Activated B cell treated with CpG ODN at 0.5 μM for 24 hours (primary cell): ENCODE data around the gene BTD. TPM values are rescaled to one million over a fixed set of nuclear protein-coding genes. Genes with fewer than 3 reads are reported as not detected.
A peak's percentile ranks its signal among the peaks of the same experiment; 100 is the strongest.

Source experiments
- ATAC-seq: fragments of 200-7000 bp; cut with Tn5 transposase; one replicate; pipeline ENCODE4 v1.10.0; 2021; ENCODE audit warnings: low read depth, mild to moderate bottlenecking, moderate library complexity
- CTCF ChIA-PET: fragments of 350-600 bp; sonication (Branson Sonifier 250); formaldehyde crosslinking; loops from one replicate; lab custom pipeline; 2021; ENCODE audit warnings: antibody characterized with exemption; lab: Charles Lee
- POLR2A ChIA-PET: fragments of 350-600 bp; sonication (Branson Sonifier 250); formaldehyde crosslinking; loops from one replicate; lab custom pipeline; 2021; ENCODE audit warnings: antibody characterized with exemption; lab: Charles Lee
- DNase-seq: peaks from one replicate; pipeline ENCODE4 v3.0.0; 2022
- H3K27ac Mint-ChIP-seq: one replicate; pipeline ENCODE4 v1.8.0; 2020; ENCODE audit warnings: mixed read lengths
- H3K27me3 Mint-ChIP-seq: one replicate; pipeline ENCODE4 v1.8.0; 2021; ENCODE audit warnings: mixed read lengths
- H3K36me3 Mint-ChIP-seq: one replicate; pipeline ENCODE4 v1.8.0; 2021; ENCODE audit warnings: low read depth, mixed read lengths
- H3K4me1 Mint-ChIP-seq: one replicate; pipeline ENCODE4 v1.8.0; 2021; ENCODE audit warnings: mixed read lengths
- H3K4me3 Mint-ChIP-seq: one replicate; pipeline ENCODE4 v1.8.0; 2020; ENCODE audit warnings: mild to moderate bottlenecking, mixed read lengths
- H3K9me3 Mint-ChIP-seq: one replicate; pipeline ENCODE4 v1.8.0; 2020; ENCODE audit warnings: mixed read lengths
- intact Hi-C: fragments of 100-400 bp; cut with micrococcal nuclease; formaldehyde crosslinking; loops from one replicate; pipeline ENCODE4 v1.15.1; 2024
- total RNA-seq: library from RNA; stranded (reverse); gene quantifications from 2 replicates; pipeline ENCODE4 v1.2.3, GENCODE V29; 2022
- TF ChIP-seq, protein P1 (sequence below): fragments of 200-600 bp; IDR thresholded peaks from one replicate; pipeline ENCODE4 v1.8.0; 2022; ENCODE audit warnings: antibody characterized with exemption, mild to moderate bottlenecking

BTD gene
- total RNA-seq, 1 donor from 2014 or later, result 9.1 TPM

DNA sequence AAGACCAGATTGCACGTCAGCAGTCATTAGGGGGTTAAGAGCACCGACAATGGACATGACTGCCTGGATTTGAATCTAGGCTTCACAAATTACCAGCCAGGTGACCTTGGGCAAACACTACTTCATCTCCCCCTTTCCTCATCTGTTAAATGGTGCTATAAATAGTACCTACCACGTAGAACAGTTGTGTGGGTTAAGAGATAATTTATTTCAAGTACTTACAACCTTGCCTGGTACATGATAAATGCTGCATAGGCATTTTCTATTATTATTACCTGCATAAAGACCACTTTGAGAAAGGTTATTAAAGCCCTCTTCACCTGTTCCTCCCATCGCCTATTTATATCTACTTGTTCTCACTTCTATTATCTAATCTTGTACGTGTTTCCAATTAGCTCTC, 64.7 kb downstream of the BTD start:
- CTCF ChIA-PET, result no interaction called here
- intact Hi-C loops, result loop anchor here (2.0 kb wide), 1 partner anchor 35 kb away; no protein-coding TSS in a partner anchor
- no peak overlapping the region for H3K27ac Mint-ChIP-seq

GRCh38 chr3:15667484-15667883, 65.9 kb downstream of the BTD start:
- ATAC-seq, result peak; percentile 69
- TF ChIP-seq, protein P1, sequence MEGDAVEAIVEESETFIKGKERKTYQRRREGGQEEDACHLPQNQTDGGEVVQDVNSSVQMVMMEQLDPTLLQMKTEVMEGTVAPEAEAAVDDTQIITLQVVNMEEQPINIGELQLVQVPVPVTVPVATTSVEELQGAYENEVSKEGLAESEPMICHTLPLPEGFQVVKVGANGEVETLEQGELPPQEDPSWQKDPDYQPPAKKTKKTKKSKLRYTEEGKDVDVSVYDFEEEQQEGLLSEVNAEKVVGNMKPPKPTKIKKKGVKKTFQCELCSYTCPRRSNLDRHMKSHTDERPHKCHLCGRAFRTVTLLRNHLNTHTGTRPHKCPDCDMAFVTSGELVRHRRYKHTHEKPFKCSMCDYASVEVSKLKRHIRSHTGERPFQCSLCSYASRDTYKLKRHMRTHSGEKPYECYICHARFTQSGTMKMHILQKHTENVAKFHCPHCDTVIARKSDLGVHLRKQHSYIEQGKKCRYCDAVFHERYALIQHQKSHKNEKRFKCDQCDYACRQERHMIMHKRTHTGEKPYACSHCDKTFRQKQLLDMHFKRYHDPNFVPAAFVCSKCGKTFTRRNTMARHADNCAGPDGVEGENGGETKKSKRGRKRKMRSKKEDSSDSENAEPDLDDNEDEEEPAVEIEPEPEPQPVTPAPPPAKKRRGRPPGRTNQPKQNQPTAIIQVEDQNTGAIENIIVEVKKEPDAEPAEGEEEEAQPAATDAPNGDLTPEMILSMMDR, result no peak
- no peak overlapping the region for H3K4me3 Mint-ChIP-seq
- H3K27ac Mint-ChIP-seq, result no peak overlapping the region
- peaks cover under 1% of the 10 kb centered on the region for H3K9me3 Mint-ChIP-seq
- H3K4me1 Mint-ChIP-seq, result peaks cover 14% of the 10 kb centered on the region
- ChIA-PET POLR2A (interaction anchor here (1.0 kb wide), 1 partner anchor 20 kb away, joined by 3 read pairs; no protein-coding TSS in a partner anchor), CTCF (interaction anchor here (0.5 kb wide), 1 partner anchor 130 kb away, joined by 4 read pairs; no protein-coding TSS in a partner anchor)
- no peaks in the 10 kb centered on the region for H3K27me3 Mint-ChIP-seq
- no peak for DNase-seq
- H3K36me3 Mint-ChIP-seq, result peaks cover 31% of the 10 kb centered on the region
- intact Hi-C loops, result loop anchor here (1.0 to 2.0 kb wide), 2 partner anchors 20 to 37 kb away; no protein-coding TSS in a partner anchor

More for the DNA sequence above, 64.7 kb downstream of the BTD start:
- Mint-ChIP-seq H3K36me3 (peaks cover 26% of the 10 kb centered on the region), H3K27me3 (no peaks in the 10 kb centered on the region), H3K9me3 (peaks cover 3% of the 10 kb centered on the region), H3K4me3 (no peak overlapping the region), H3K4me1 (peaks cover 14% of the 10 kb centered on the region)
- no peak for ATAC-seq
- POLR2A ChIA-PET, result no interaction called here
- DNase-seq, result no peak
- TF ChIP-seq, protein P1, result no peak

- TF ChIP-seq, protein P1, result no peak
- Mint-ChIP-seq H3K36me3 (peaks cover 44% of the 10 kb centered on the region), H3K9me3 (no peaks in the 10 kb centered on the region), H3K27me3 (no peaks in the 10 kb centered on the region), H3K4me3 (no peak overlapping the region), H3K4me1 (no peaks in the 10 kb centered on the region), H3K27ac (no peak overlapping the region)
- DNase-seq, result no peak
- intact Hi-C loops, result no loop called here
- ChIA-PET CTCF (no interaction called here), POLR2A (no interaction called here)
- ATAC-seq, result no peak
These were observed 72.0 kb downstream of the BTD start for GRCh38 chr3:15673536-15673935.

GRCh38 chr3:15676259-15676658, 74.7 kb downstream of the BTD start:
- DNase-seq (no peak), ATAC-seq (no peak)
- intact Hi-C loops, result no loop called here
- POLR2A ChIA-PET, result no interaction called here
- no peak overlapping the region for H3K27ac Mint-ChIP-seq
- H3K4me1 Mint-ChIP-seq, result no peaks in the 10 kb centered on the region
- CTCF ChIA-PET, result no interaction called here
- TF ChIP-seq, protein P1, result no peak
- no peak overlapping the region for H3K4me3 Mint-ChIP-seq
- no peaks in the 10 kb centered on the region for H3K9me3 Mint-ChIP-seq
- peaks cover 33% of the 10 kb centered on the region for H3K36me3 Mint-ChIP-seq
- no peaks in the 10 kb centered on the region for H3K27me3 Mint-ChIP-seq

GRCh38 chr3:15679306-15679705, 77.8 kb downstream of the BTD start:
- Mint-ChIP-seq H3K9me3 (no peaks in the 10 kb centered on the region), H3K27ac (no peak overlapping the region), H3K4me1 (no peaks in the 10 kb centered on the region), H3K36me3 (peaks cover 47% of the 10 kb centered on the region), H3K4me3 (no peak overlapping the region), H3K27me3 (no peaks in the 10 kb centered on the region)
- no peak for ATAC-seq
- DNase-seq, result no peak
- ChIA-PET CTCF (no interaction called here), POLR2A (no interaction called here)
- TF ChIP-seq, protein P1, result no peak
- intact Hi-C loops, result no loop called here
